Endothelial cell of umbilical vein (primary cell): Measurements from ENCODE around the gene SDC3. TPM values are rescaled to one million over a fixed set of nuclear protein-coding genes. Genes with fewer than 3 reads are reported as not detected.

ENCODE experiments used
- BruUV-seq: library from RNA; stranded (reverse); fragments of 400-500 nt; replicated peaks from 2 replicates; lab custom pipeline; 2021; lab: Mats Ljungman, UMichigan
- CTCF ChIA-PET: fragments of 300-600, 350-600 bp; sonication (Branson Sonifier 250); formaldehyde crosslinking; loops from one replicate; lab custom pipeline; 2021; ENCODE audit warnings: antibody characterized with exemption, inconsistent platforms; lab: Charles Lee
- POLR2A ChIA-PET: fragments of 300-600, 350-600 bp; sonication (Branson Sonifier 250); formaldehyde crosslinking; loops from one replicate; lab custom pipeline; 2021; ENCODE audit warnings: antibody characterized with exemption, inconsistent platforms; lab: Charles Lee
- DNase-seq: peaks from one replicate; pipeline ENCODE4 v3.0.0-alpha.2; 2011; ENCODE audit warnings: low read depth, low spot score
- FAIRE-seq: peaks from 2 replicates; lab custom pipeline; 2011; peaks lifted over from hg19 to GRCh38; lab: Jason Lieb, UNC
- H2AFZ ChIP-seq: 2 replicates; pipeline ENCODE4 v1.6.0; 2012; ENCODE audit warnings: low read depth, low read length, control low read depth, inconsistent platforms
- H3K27ac ChIP-seq: 2 replicates; pipeline ENCODE4 v1.5.1; 2011; ENCODE audit warnings: low read depth, mild to moderate bottlenecking, control low read depth, low read length, moderate library complexity; ENCODE audit not compliant: insufficient read depth
- H3K27me3 ChIP-seq, 2 experiments: 2 replicates each; pipeline versions ENCODE4 v1.6.0 to v1.6.1; 2011; ENCODE audit warnings: low read length in 2 of 2, mixed read lengths in 1 of 2; ENCODE audit not compliant: control insufficient read depth in 2 of 2, insufficient read depth in 2 of 2
- H3K36me3 ChIP-seq, 2 experiments: 2 replicates in 1 of 2; 3 replicates in 1 of 2; pipeline ENCODE4 v1.5.1; 2011; ENCODE audit warnings: low read length in 2 of 2, mild to moderate bottlenecking in 1 of 2, moderate library complexity in 1 of 2; ENCODE audit not compliant: control insufficient read depth in 2 of 2, insufficient read depth in 2 of 2; ENCODE audit errors: extremely low read depth in 1 of 2
- H3K4me1 ChIP-seq: 3 replicates; pipeline ENCODE4 v1.5.1; 2011; ENCODE audit warnings: mild to moderate bottlenecking, low read length; ENCODE audit not compliant: control insufficient read depth, insufficient read depth; ENCODE audit errors: extremely low read depth
- H3K4me2 ChIP-seq: 2 replicates; pipeline ENCODE4 v1.6.1; 2011; ENCODE audit warnings: low read length, control low read depth, mixed read lengths; ENCODE audit not compliant: insufficient read depth
- H3K4me3 ChIP-seq, 3 experiments: fragments of 200-600 bp in 1 of 3; sonication (generic), shearing (Covaris generic) in 1 of 3; replicated peaks in 1 of 3; 2 replicates each; pipeline ENCODE4 v1.5.1; 2011 to 2016; ENCODE audit warnings: control low read depth in 3 of 3, low read length in 3 of 3, mild to moderate bottlenecking in 2 of 3, inconsistent platforms in 1 of 3, low read depth in 1 of 3, moderate library complexity in 1 of 3; ENCODE audit not compliant: insufficient read depth in 1 of 3
- H3K79me2 ChIP-seq: 2 replicates; pipeline ENCODE4 v1.6.0; 2012; ENCODE audit warnings: low read length, inconsistent platforms; ENCODE audit not compliant: control insufficient read depth, insufficient read depth
- H3K9ac ChIP-seq: replicated peaks from 2 replicates; pipeline ENCODE3; 2011; ENCODE audit warnings: low read length, control low read depth; ENCODE audit not compliant: insufficient read depth; ENCODE audit errors: extremely low read depth
- H3K9me1 ChIP-seq: replicated peaks from 3 replicates; pipeline ENCODE4 v1.6.0; 2011; ENCODE audit warnings: mild to moderate bottlenecking, low read length; ENCODE audit not compliant: control insufficient read depth, insufficient read depth; ENCODE audit errors: extremely low read depth
- H3K9me3 ChIP-seq: replicated peaks from 2 replicates; pipeline ENCODE4 v1.5.1; 2012; ENCODE audit warnings: low read length, inconsistent platforms; ENCODE audit not compliant: control insufficient read depth, insufficient read depth
- H4K20me1 ChIP-seq: replicated peaks from 2 replicates; pipeline ENCODE3; 2011; ENCODE audit warnings: mild to moderate bottlenecking, low read length; ENCODE audit not compliant: control insufficient read depth, insufficient read depth; ENCODE audit errors: extremely low read depth
- EZH2 ChIP-seq: IDR thresholded peaks from 2 replicates; pipeline ENCODE4 v1.6.1; 2012; ENCODE audit warnings: borderline replicate concordance, low read depth, mild to moderate bottlenecking, moderate library complexity, low read length, inconsistent platforms; ENCODE audit not compliant: severe bottlenecking
- FOS ChIP-seq: IDR thresholded peaks from 2 replicates; pipeline ENCODE4 v1.6.1; 2011; ENCODE audit warnings: mild to moderate bottlenecking, low read length, moderate library complexity, borderline replicate concordance; ENCODE audit not compliant: insufficient read depth
- GATA2 ChIP-seq: IDR thresholded peaks from 2 replicates; pipeline ENCODE4 v1.7.0; 2011; ENCODE audit warnings: low read depth, mild to moderate bottlenecking, moderate library complexity, mixed read lengths, low read length; ENCODE audit not compliant: insufficient read length, insufficient read depth
- JUN ChIP-seq: IDR thresholded peaks from 2 replicates; pipeline ENCODE4 v1.6.1; 2011; ENCODE audit warnings: borderline replicate concordance, low read depth; ENCODE audit not compliant: insufficient read length, insufficient read depth
- MYC ChIP-seq: IDR thresholded peaks from one replicate; pipeline ENCODE4 v1.6.1; 2011; ENCODE audit warnings: mild to moderate bottlenecking, low read depth, low read length
- POLR2A ChIP-seq: IDR thresholded peaks from 2 replicates; pipeline ENCODE4 v1.6.1; 2012; ENCODE audit warnings: low read depth, mild to moderate bottlenecking, control low read depth, low read length
- POLR2AphosphoS5 ChIP-seq: IDR thresholded peaks from 2 replicates; pipeline ENCODE4 v1.6.1; 2012; ENCODE audit warnings: low read depth, mild to moderate bottlenecking, control low read depth, low read length, moderate library complexity; ENCODE audit not compliant: insufficient read depth
- dilution Hi-C: fragments of 300-500 bp; cut with MboI; formaldehyde crosslinking; loops from one replicate; pipeline ENCODE4 v1.15.0; 2019; ENCODE audit warnings: low sequenced_read_pairs; ENCODE audit not compliant: extremely low pct_ligation_motif_present
- intact Hi-C: fragments of 100-400 bp; cut with micrococcal nuclease; formaldehyde crosslinking; loops from one replicate; pipeline ENCODE4 v1.10.0; 2022
- polyA plus RNA-seq, 4 experiments: library from polyadenylated mRNA; depleted of rRNA in 3 of 4; stranded (reverse) in 3 of 4; unstranded in 1 of 4; fragments of >200 nt; gene quantifications; 2 replicates each; pipeline versions ENCODE4 v1.2.1 to v1.2.3, GENCODE V29; 2011 to 2012; ENCODE audit warnings: missing spikeins in 1 of 4
- total RNA-seq: library from RNA; stranded (reverse); gene quantifications from 2 replicates; pipeline ENCODE4 v1.2.3, GENCODE V29; 2021
- TF ChIP-seq, protein P1 (sequence below): IDR thresholded peaks from 2 replicates; pipeline ENCODE4 v1.6.1; 2011; ENCODE audit not compliant: insufficient read depth, insufficient read length
- TF ChIP-seq, protein P2 (sequence below), 2 donors: IDR thresholded peaks; 1 replicate in 1 of 2; 2 replicates in 1 of 2; pipeline ENCODE4 v1.5.1; 2011; ENCODE audit warnings: low read length in 2 of 2, mild to moderate bottlenecking in 2 of 2, moderate library complexity in 2 of 2, control low read depth in 1 of 2, inconsistent platforms in 1 of 2, low read depth in 1 of 2; ENCODE audit not compliant: insufficient read depth in 1 of 2; ENCODE audit errors: extremely low read depth in 1 of 2

Gene SDC3
- total and polyA plus RNA-seq, 2 donors (not counting 3 experiments of a cell fraction or from before 2014, with no cell fraction given): 7.1 to 25.9 TPM

DNA sequence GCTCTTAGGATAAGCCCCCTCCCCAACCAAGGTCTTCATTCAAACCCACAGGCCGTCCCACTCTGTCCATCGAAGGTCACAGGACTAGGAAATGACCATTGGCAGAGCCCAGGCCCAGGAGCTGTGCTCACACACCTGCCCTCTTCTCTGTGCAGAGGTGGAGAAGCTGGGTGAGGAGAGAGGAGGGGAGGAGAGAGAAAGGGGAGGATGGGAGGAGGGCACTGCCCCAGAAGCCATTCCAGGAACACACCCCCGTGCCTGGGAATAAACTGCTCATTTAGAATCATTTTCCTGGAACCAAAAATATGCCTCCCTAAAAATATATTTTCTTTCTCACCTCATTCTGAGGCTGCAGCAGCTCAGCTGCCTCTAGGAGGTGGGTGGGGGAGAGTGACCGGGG is 6.4 kb upstream of the SDC3 start:
- no peaks in the 10 kb centered on the region for H3K36me3 ChIP-seq
- no peak overlapping the region for H3K4me2 ChIP-seq
- no peak overlapping the region for H3K9ac ChIP-seq
- H3K79me2 ChIP-seq: no peaks in the 10 kb centered on the region
- H4K20me1 ChIP-seq: no peaks in the 10 kb centered on the region
- intact Hi-C loops: no loop called here
- BruUV-seq: no TSS peak
- FAIRE-seq (no peak), DNase-seq (no peak)
- H2AFZ ChIP-seq: no peak overlapping the region
- no peaks in the 10 kb centered on the region for H3K9me3 ChIP-seq
- H3K27me3 ChIP-seq: no peaks in the 10 kb centered on the region
- TF ChIP-seq EZH2 (no peak), MYC (no peak), POLR2A (no peak), JUN (no peak), GATA2 (no peak), FOS (no peak), POLR2AphosphoS5 (no peak)
- TF ChIP-seq, protein P1, sequence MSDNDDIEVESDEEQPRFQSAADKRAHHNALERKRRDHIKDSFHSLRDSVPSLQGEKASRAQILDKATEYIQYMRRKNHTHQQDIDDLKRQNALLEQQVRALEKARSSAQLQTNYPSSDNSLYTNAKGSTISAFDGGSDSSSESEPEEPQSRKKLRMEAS: no peak
- TF ChIP-seq, protein P2, sequence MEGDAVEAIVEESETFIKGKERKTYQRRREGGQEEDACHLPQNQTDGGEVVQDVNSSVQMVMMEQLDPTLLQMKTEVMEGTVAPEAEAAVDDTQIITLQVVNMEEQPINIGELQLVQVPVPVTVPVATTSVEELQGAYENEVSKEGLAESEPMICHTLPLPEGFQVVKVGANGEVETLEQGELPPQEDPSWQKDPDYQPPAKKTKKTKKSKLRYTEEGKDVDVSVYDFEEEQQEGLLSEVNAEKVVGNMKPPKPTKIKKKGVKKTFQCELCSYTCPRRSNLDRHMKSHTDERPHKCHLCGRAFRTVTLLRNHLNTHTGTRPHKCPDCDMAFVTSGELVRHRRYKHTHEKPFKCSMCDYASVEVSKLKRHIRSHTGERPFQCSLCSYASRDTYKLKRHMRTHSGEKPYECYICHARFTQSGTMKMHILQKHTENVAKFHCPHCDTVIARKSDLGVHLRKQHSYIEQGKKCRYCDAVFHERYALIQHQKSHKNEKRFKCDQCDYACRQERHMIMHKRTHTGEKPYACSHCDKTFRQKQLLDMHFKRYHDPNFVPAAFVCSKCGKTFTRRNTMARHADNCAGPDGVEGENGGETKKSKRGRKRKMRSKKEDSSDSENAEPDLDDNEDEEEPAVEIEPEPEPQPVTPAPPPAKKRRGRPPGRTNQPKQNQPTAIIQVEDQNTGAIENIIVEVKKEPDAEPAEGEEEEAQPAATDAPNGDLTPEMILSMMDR (IDR thresholded peaks at IDR 0.05; ENCODE audit: extremely low read depth in 1 of 2, insufficient read depth in 1 of 2, low read depth in 1 of 2, low read length in 2 of 2): no peak
- dilution Hi-C loops: loop anchor here (25.0 kb wide), 1 partner anchor 103 kb away; no protein-coding TSS in a partner anchor
- ChIA-PET CTCF (interaction anchor here (1.4 to 8.1 kb wide), 6 partner anchors 11 to 196 kb away, joined by 3 to 528 read pairs (median 12); no protein-coding TSS in a partner anchor), POLR2A (no interaction called here)
- H3K27ac ChIP-seq: no peak overlapping the region
- H3K4me3 ChIP-seq: no peak overlapping the region
- H3K4me1 ChIP-seq: no peaks in the 10 kb centered on the region
- H3K9me1 ChIP-seq: no peaks in the 10 kb centered on the region
